Medulla oblongata (tissue), 1 donor: ENCODE data around the gene SMIM38.
"Not testable (repeated sequence)": the region's sequence is repeated elsewhere in the genome, so short reads cannot be mapped to it uniquely, and the experiment has no call there.

ENCODE experiments used
- DNase-seq: peaks from one replicate; pipeline ENCODE4 v3.0.0-alpha.2; 2015; ENCODE audit errors: extremely low spot score

SMIM38 gene

GRCh38 chr11:69122326-69122629 is 33.5 kb upstream of the SMIM38 start:
- no peak for DNase-seq

GRCh38 chr11:69122630-69123431 is 32.9 kb upstream of the SMIM38 start:
- DNase-seq, result no peak

- no peak for DNase-seq
Observed at GRCh38 chr11:69123593-69124545, 31.9 kb upstream of the SMIM38 start.

- no peak for DNase-seq
Observed at GRCh38 chr11:69125861-69126260, 29.9 kb upstream of the SMIM38 start.

GRCh38 chr11:69126286-69126685 is 29.4 kb upstream of the SMIM38 start:
- no peak for DNase-seq

- no peak for DNase-seq
Observed at GRCh38 chr11:69127081-69127850, 28.5 kb upstream of the SMIM38 start.

- DNase-seq, result no peak
Observed at GRCh38 chr11:69127884-69128283, 27.9 kb upstream of the SMIM38 start.

GRCh38 chr11:69129053-69129452 is 26.7 kb upstream of the SMIM38 start:
- DNase-seq, result no peak

GRCh38 chr11:69129647-69130046 is 26.1 kb upstream of the SMIM38 start:
- no peak for DNase-seq

- no peak for DNase-seq
Observed at GRCh38 chr11:69130654-69131053, 25.1 kb upstream of the SMIM38 start.

- no peak for DNase-seq
Observed at GRCh38 chr11:69131121-69131566, 24.6 kb upstream of the SMIM38 start.

- peak; percentile 60 for DNase-seq
Observed at GRCh38 chr11:69131644-69132300, 24.0 kb upstream of the SMIM38 start.

- no peak for DNase-seq
Observed at GRCh38 chr11:69132301-69132670, 23.4 kb upstream of the SMIM38 start.

GRCh38 chr11:69133251-69133650 is 22.5 kb upstream of the SMIM38 start:
- DNase-seq, result no peak

GRCh38 chr11:69134182-69134581 is 21.6 kb upstream of the SMIM38 start:
- not testable (repeated sequence) for DNase-seq

- no peak for DNase-seq
Observed at GRCh38 chr11:69134957-69135356, 20.8 kb upstream of the SMIM38 start.

- DNase-seq, result no peak
Observed at GRCh38 chr11:69135420-69136363, 20.0 kb upstream of the SMIM38 start.

GRCh38 chr11:69136471-69136870 is 19.3 kb upstream of the SMIM38 start:
- DNase-seq, result no peak

GRCh38 chr11:69137151-69137844 is 18.4 kb upstream of the SMIM38 start:
- no peak for DNase-seq

GRCh38 chr11:69138265-69138664 is 17.5 kb upstream of the SMIM38 start:
- no peak for DNase-seq
